Ovary (tissue), 9 donors: ENCODE data around the gene SETD2. TPM values are rescaled to one million over a fixed set of nuclear protein-coding genes. Genes with fewer than 3 reads are reported as not detected.

Experiments
- DNase-seq, 5 donors: peaks; one replicate each; pipeline ENCODE4 v3.0.0-alpha.2; 2019 to 2020
- H3K27ac ChIP-seq, 2 donors: fragments of 200-600 bp; one replicate each; pipeline versions ENCODE4 v1.5.1 to v1.8.0; 2019 to 2022
- H3K27me3 ChIP-seq: fragments of 200-600 bp; one replicate; pipeline ENCODE4 v1.8.0; 2022
- H3K36me3 ChIP-seq: fragments of 200-600 bp; sonication (generic); one replicate; pipeline ENCODE4 v1.5.1; 2019
- H3K4me1 ChIP-seq: one replicate; pipeline ENCODE4 v1.8.1; 2013; ENCODE audit warnings: mild to moderate bottlenecking, moderate library complexity; ENCODE audit not compliant: insufficient read depth
- H3K4me3 ChIP-seq: fragments of 200-600 bp; sonication (generic); one replicate; pipeline ENCODE4 v1.5.1; 2017
- H3K9me3 ChIP-seq, 2 donors: fragments of 200-600 bp in 1 of 2; sonication (generic) in 1 of 2; one replicate each; pipeline versions ENCODE4 v1.5.1 to v1.8.1; 2013 to 2019; ENCODE audit warnings: mild to moderate bottlenecking in 1 of 2, moderate library complexity in 1 of 2
- EP300 ChIP-seq: sonication (generic); formaldehyde crosslinking; IDR thresholded peaks from one replicate; pipeline ENCODE4 v1.6.1; 2017; ENCODE audit warnings: antibody characterized with exemption
- POLR2A ChIP-seq: fragments of 450-650 bp; IDR thresholded peaks from one replicate; pipeline ENCODE4 v1.6.1; 2017; ENCODE audit warnings: antibody characterized with exemption, mild to moderate bottlenecking, moderate library complexity
- WGBS, 3 donors: extraction: QIAGEN DNeasy Blood & Tissue Kit in 1 of 3; methylation state at CpG; one replicate each; pipeline versions ENCODE4 v1.1.5 to v1.1.7; 2013 to 2017; 5-methylcytosine and 5-hydroxymethylcytosine counted together
- intact Hi-C, 4 donors: fragments of 100-400 bp; cut with DNase I; formaldehyde crosslinking; loops; one replicate each; pipeline versions ENCODE4 v1.11.0 to v1.15.1; 2022 to 2023
- polyA plus RNA-seq, 2 donors: library from polyadenylated mRNA; stranded (reverse); fragments of 200-250 nt in 1 of 2; fragments of 350-450 nt in 1 of 2; fragmentation: Illumina TruSeq in 1 of 2; extraction: RNeasy Lipid Tissue Mini Kit (QIAGEN cat#74804) in 1 of 2; gene quantifications; one replicate each; pipeline ENCODE4 v1.2.3, GENCODE V29; 2013 to 2014
- total RNA-seq, 7 donors: library from RNA; depleted of rRNA in 2 of 7; stranded (reverse); fragments of >200 nt in 2 of 7; fragmentation: NEBNext Ultra II Directional in 3 of 7; extraction: Animal tissue kit (Norgen Biotek cat#: 25700) in 3 of 7; gene quantifications; one replicate each; pipeline versions ENCODE4 v1.1.0 to v1.2.4, GENCODE V29; 2016 to 2023
- TF ChIP-seq, protein P1 (sequence below), 3 donors: fragments of 450-650 bp in 2 of 3; fragments of 200-600 bp in 1 of 3; IDR thresholded peaks; one replicate each; pipeline versions ENCODE4 v1.5.1 to v1.8.0; 2016 to 2022; ENCODE audit warnings: antibody characterized with exemption in 3 of 3, mild to moderate bottlenecking in 1 of 3
- donor health status: DM: no; HTN: no; CAD: no; lungs with moderate emphysema.
- donor health status: DM: no; HTN: no; CAD: no.
- donor health status: Bipolar disorder and iron deficiency.
- donor health status: DM: yes; HTN: yes; CAD: no.
- donor health status: DM: no; HTN: no; CAD: no.
- donor health status: DM: yes; HTN: yes; CAD: no.

SETD2 gene
- total and polyA plus RNA-seq, 9 donors, result 22.9 to 62.9 (median 49.2) TPM

GRCh38 chr3:46998121-46998851 is 165.6 kb downstream of the SETD2 start:
- Histone ChIP-seq H3K27me3 (no peaks in the 10 kb centered on the region), H3K36me3 (no peaks in the 10 kb centered on the region), H3K4me3 (no peak overlapping the region), H3K4me1 (no peaks in the 10 kb centered on the region), H3K27ac (no peak overlapping the region), H3K9me3 (no peaks in the 10 kb centered on the region)
- intact Hi-C loops, result loop anchor here in 1 of 4 donors (5.0 kb wide), 1 partner anchor 76 kb away; no protein-coding TSS in a partner anchor
- no peak for TF ChIP-seq EP300
- TF ChIP-seq, protein P1, sequence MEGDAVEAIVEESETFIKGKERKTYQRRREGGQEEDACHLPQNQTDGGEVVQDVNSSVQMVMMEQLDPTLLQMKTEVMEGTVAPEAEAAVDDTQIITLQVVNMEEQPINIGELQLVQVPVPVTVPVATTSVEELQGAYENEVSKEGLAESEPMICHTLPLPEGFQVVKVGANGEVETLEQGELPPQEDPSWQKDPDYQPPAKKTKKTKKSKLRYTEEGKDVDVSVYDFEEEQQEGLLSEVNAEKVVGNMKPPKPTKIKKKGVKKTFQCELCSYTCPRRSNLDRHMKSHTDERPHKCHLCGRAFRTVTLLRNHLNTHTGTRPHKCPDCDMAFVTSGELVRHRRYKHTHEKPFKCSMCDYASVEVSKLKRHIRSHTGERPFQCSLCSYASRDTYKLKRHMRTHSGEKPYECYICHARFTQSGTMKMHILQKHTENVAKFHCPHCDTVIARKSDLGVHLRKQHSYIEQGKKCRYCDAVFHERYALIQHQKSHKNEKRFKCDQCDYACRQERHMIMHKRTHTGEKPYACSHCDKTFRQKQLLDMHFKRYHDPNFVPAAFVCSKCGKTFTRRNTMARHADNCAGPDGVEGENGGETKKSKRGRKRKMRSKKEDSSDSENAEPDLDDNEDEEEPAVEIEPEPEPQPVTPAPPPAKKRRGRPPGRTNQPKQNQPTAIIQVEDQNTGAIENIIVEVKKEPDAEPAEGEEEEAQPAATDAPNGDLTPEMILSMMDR (IDR thresholded peaks at IDR 0.05), result peak in 2 of 3 donors; percentile 25 to 58
- WGBS, 3 donors, result 67 to 75% (median 70%) methylated on average over 27 of the region's 27 CpGs
- peak in 4 of 5 donors; percentile 58 to 70 (median 60) for DNase-seq

DNA sequence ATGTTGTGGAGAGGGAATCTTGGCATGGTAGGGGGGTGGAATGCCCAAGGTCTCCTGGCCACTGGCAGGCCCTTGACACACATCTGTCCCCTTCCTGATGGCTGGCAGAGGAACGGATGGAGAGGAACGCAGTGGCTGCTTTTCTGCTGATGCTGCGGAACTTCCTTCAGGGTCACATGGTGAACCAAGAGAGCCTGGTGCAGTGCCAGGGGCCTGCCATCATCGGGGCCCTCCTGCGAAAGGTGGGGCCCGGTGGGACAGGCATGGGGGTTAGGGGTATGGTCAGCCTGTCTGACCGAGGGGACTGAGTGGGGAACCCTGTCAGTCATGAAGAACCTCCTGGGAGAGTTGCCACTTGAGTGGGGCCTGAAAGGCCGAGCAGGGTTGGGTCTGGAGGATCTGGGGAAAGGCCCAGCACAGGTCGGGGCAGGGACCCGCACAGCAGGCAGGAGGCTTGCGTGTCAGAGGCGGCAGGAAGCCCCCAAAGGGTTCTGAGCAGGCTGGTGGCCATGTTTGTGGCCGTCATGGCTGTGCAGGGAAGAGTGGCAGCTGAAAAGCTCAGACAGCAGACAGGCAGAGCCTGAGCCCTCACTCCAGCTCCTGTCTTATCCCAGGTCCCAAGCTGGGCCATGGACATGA is 166.3 kb downstream of the SETD2 start:
- 84 to 86% (median 86%) methylated on average over 13 of the region's 13 CpGs for WGBS, 3 donors
- peak in 1 of 5 donors; percentile 32 for DNase-seq
- no peak overlapping the region for H3K27ac ChIP-seq
- TF ChIP-seq, protein P1 (IDR thresholded peaks at IDR 0.05), result no peak
- TF ChIP-seq POLR2A (no peak), EP300 (no peak)
- no peaks in the 10 kb centered on the region for H3K4me1 ChIP-seq
- intact Hi-C loops, result loop anchor here in 1 of 4 donors (5.0 kb wide), 1 partner anchor 75 kb away; no protein-coding TSS in a partner anchor
- no peaks in the 10 kb centered on the region for H3K27me3 ChIP-seq
- no peaks in the 10 kb centered on the region for H3K36me3 ChIP-seq
- H3K4me3 ChIP-seq, result no peak overlapping the region
- no peaks in the 10 kb centered on the region for H3K9me3 ChIP-seq

- Histone ChIP-seq H3K4me1 (no peaks in the 10 kb centered on the region), H3K36me3 (no peaks in the 10 kb centered on the region), H3K9me3 (no peaks in the 10 kb centered on the region), H3K27me3 (no peaks in the 10 kb centered on the region), H3K4me3 (no peak overlapping the region), H3K27ac (no peak overlapping the region)
- WGBS, 3 donors, result 66 to 68% (median 67%) methylated on average over 12 of the region's 12 CpGs
- peak in 1 of 5 donors; percentile 41 for DNase-seq
- intact Hi-C loops, result loop anchor here in 1 of 4 donors (5.0 kb wide), 1 partner anchor 75 kb away; no protein-coding TSS in a partner anchor
- TF ChIP-seq EP300, result no peak
- no peak for TF ChIP-seq POLR2A
- TF ChIP-seq, protein P1 (IDR thresholded peaks at IDR 0.05), result no peak
These were observed 167.0 kb downstream of the SETD2 start for GRCh38 chr3:46996689-46997452.

GRCh38 chr3:46995901-46996562 is 167.9 kb downstream of the SETD2 start:
- intact Hi-C loops, result loop anchor here in 1 of 4 donors (5.0 kb wide), 1 partner anchor 74 kb away; no protein-coding TSS in a partner anchor
- H3K36me3 ChIP-seq, result no peaks in the 10 kb centered on the region
- no peak for TF ChIP-seq EP300
- TF ChIP-seq, protein P1 (IDR thresholded peaks at IDR 0.05), result no peak

More at GRCh38 chr3:46995901-46996562, 167.9 kb downstream of the SETD2 start:
- DNase-seq, result peak in 1 of 5 donors; percentile 31
- WGBS, 3 donors, result 87 to 90% (median 88%) methylated on average over 22 of the region's 22 CpGs
- Histone ChIP-seq H3K27me3 (no peaks in the 10 kb centered on the region), H3K4me3 (no peak overlapping the region), H3K4me1 (no peaks in the 10 kb centered on the region), H3K9me3 (no peaks in the 10 kb centered on the region), H3K27ac (no peak overlapping the region)
